Right lobe of liver (tissue), 4 donors: ENCODE measurements around the gene BEND4.

ENCODE experiments used
- POLR2A ChIP-seq: fragments of 450-650 bp; IDR thresholded peaks from one replicate; pipeline ENCODE4 v1.6.1; 2017; ENCODE audit warnings: antibody characterized with exemption, mild to moderate bottlenecking
- TF ChIP-seq, protein P1 (sequence below), 4 donors: fragments of 200-600 bp in 3 of 4; fragments of 450-650 bp in 1 of 4; IDR thresholded peaks; one replicate each; pipeline versions ENCODE4 v1.5.1 to v1.8.0; 2016 to 2022; ENCODE audit warnings: antibody characterized with exemption in 4 of 4, mild to moderate bottlenecking in 2 of 4
- donor health status: DM: no; HTN: no; CAD: no.
- donor health status: DM: no; HTN: no; CAD: no.
- donor health status: DM: no; HTN: yes; CAD: no.

DNA sequence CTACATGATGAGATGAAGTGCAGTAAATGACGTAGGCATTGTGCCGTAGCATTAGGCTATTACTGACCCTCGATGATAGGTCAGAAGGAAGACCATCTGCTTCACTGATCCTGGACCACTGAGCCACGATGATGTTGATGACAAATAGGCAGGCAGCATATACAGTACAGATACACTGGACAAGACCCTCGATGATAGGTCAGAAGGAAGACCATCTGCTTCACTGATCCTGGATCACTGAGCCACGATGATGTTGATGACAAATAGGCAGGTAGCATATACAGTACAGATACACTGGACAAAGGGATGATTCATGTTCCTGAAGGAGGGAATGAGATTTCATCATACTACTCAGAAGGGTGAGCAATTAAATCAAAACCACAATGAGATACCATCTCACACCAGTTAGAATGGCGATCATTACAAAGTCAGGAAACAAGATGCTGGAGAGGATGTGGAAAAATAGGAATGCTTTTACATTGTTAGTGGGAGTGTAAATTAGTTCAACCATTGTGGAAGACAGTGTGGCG lies 50.9 kb downstream of the BEND4 start:
- TF ChIP-seq, protein P1, sequence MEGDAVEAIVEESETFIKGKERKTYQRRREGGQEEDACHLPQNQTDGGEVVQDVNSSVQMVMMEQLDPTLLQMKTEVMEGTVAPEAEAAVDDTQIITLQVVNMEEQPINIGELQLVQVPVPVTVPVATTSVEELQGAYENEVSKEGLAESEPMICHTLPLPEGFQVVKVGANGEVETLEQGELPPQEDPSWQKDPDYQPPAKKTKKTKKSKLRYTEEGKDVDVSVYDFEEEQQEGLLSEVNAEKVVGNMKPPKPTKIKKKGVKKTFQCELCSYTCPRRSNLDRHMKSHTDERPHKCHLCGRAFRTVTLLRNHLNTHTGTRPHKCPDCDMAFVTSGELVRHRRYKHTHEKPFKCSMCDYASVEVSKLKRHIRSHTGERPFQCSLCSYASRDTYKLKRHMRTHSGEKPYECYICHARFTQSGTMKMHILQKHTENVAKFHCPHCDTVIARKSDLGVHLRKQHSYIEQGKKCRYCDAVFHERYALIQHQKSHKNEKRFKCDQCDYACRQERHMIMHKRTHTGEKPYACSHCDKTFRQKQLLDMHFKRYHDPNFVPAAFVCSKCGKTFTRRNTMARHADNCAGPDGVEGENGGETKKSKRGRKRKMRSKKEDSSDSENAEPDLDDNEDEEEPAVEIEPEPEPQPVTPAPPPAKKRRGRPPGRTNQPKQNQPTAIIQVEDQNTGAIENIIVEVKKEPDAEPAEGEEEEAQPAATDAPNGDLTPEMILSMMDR (IDR thresholded peaks at IDR 0.05) = no peak
- no peak for TF ChIP-seq POLR2A
